NCI-H2196 (cell line): ENCODE measurements around the gene PREX1.

Experiments used
- DNase-seq: peaks from one replicate; lab custom pipeline; 2025; ENCODE audit not compliant: unreplicated experiment; lab: John Stamatoyannopoulos, UW

The PREX1 gene

GRCh38 chr20:48737434-48738093 lies 90.2 kb downstream of the PREX1 start:
- DNase-seq, result no peak

- no peak for DNase-seq
Observed at GRCh38 chr20:48736636-48737035, 91.2 kb downstream of the PREX1 start.

GRCh38 chr20:48736231-48736630 lies 91.6 kb downstream of the PREX1 start:
- DNase-seq, result no peak

- DNase-seq, result no peak
Observed at GRCh38 chr20:48735112-48735511, 92.7 kb downstream of the PREX1 start.

GRCh38 chr20:48734104-48734749 lies 93.6 kb downstream of the PREX1 start:
- no peak for DNase-seq

GRCh38 chr20:48733296-48733790 lies 94.5 kb downstream of the PREX1 start:
- DNase-seq, result no peak

GRCh38 chr20:48732081-48732829 lies 95.5 kb downstream of the PREX1 start:
- DNase-seq, result no peak

- no peak for DNase-seq
Observed at GRCh38 chr20:48731536-48731935, 96.3 kb downstream of the PREX1 start.

- DNase-seq, result no peak
Observed at GRCh38 chr20:48730977-48731376, 96.8 kb downstream of the PREX1 start.

GRCh38 chr20:48729538-48729937 lies 98.3 kb downstream of the PREX1 start:
- DNase-seq, result no peak

- no peak for DNase-seq
Observed at GRCh38 chr20:48728042-48728825, 99.6 kb downstream of the PREX1 start.

- DNase-seq, result no peak
Observed at GRCh38 chr20:48727226-48727625, 100.6 kb downstream of the PREX1 start.

- no peak for DNase-seq
Observed at GRCh38 chr20:48725555-48725991, 102.2 kb downstream of the PREX1 start.

- DNase-seq, result no peak
Observed at GRCh38 chr20:48724891-48725554, 102.8 kb downstream of the PREX1 start.

- DNase-seq, result no peak
Observed at GRCh38 chr20:48724382-48724781, 103.4 kb downstream of the PREX1 start.

- DNase-seq, result no peak
Observed at GRCh38 chr20:48723308-48724264, 104.2 kb downstream of the PREX1 start.

GRCh38 chr20:48722737-48723191 lies 105.0 kb downstream of the PREX1 start:
- DNase-seq, result no peak

- DNase-seq, result no peak
Observed at GRCh38 chr20:48722002-48722731, 105.6 kb downstream of the PREX1 start.
